ENCODE results near the gene RARRES2. TPM values are rescaled to one million over a fixed set of nuclear protein-coding genes. Genes with fewer than 3 reads are reported as not detected.

The RARRES2 gene
- total RNA-seq, 4 donors from 2014 or later = 143 to 193 (median 173) TPM

GRCh38 chr7:150374472-150374871 lies 33.0 kb upstream of the RARRES2 start:
- H3K27me3 ChIP-seq = no peaks in the 10 kb centered on the region
- DNase-seq (ENCODE audit: extremely low spot score) = no peak
- H3K36me3 ChIP-seq = peaks cover 19 to 48% (median 43%) of the 10 kb centered on the region in 4 donors
- WGBS = 93% methylated on average over 2 of the region's 5 CpGs
- H3K4me3 ChIP-seq = no peak overlapping the region
- peaks cover 44 to 58% (median 51%) of the 10 kb centered on the region in 4 donors for H3K4me1 ChIP-seq
- no peaks in the 10 kb centered on the region for H3K9me3 ChIP-seq
- TF ChIP-seq POLR2A (IDR thresholded peaks at IDR 0.05; ENCODE audit: low read depth) = no peak
- no peak for TF ChIP-seq EP300 (IDR thresholded peaks at IDR 0.05)
- no peak for TF ChIP-seq CTCF (IDR thresholded peaks at IDR 0.05)
- no peak for TF ChIP-seq POLR2AphosphoS5 (IDR thresholded peaks at IDR 0.05)
- no peak overlapping the region for H3K27ac ChIP-seq (replicated peaks in 1 of 4)
- intact Hi-C loops (cut with DNase I) = no loop called here

GRCh38 chr7:150374026-150374425 lies 32.6 kb upstream of the RARRES2 start:
- Histone ChIP-seq H3K27me3 (no peaks in the 10 kb centered on the region), H3K4me3 (no peak overlapping the region), H3K36me3 (peaks cover 19 to 48% (median 43%) of the 10 kb centered on the region in 4 donors), H3K4me1 (peaks cover 45 to 61% (median 53%) of the 10 kb centered on the region in 4 donors), H3K27ac (replicated peaks in 1 of 4) (peak overlapping the region in 1 of 4 donors; percentile 27), H3K9me3 (no peaks in the 10 kb centered on the region)
- intact Hi-C loops (cut with DNase I) = no loop called here
- TF ChIP-seq CTCF (IDR thresholded peaks at IDR 0.05) (no peak), POLR2AphosphoS5 (IDR thresholded peaks at IDR 0.05) (no peak), POLR2A (IDR thresholded peaks at IDR 0.05; ENCODE audit: low read depth) (no peak), EP300 (IDR thresholded peaks at IDR 0.05) (no peak)
- DNase-seq (ENCODE audit: extremely low spot score) = no peak
- WGBS = 61% methylated on average over 4 of the region's 4 CpGs

GRCh38 chr7:150373049-150373801 lies 31.8 kb upstream of the RARRES2 start:
- Histone ChIP-seq H3K4me1 (peaks cover 42 to 55% (median 49%) of the 10 kb centered on the region in 4 donors), H3K4me3 (no peak overlapping the region), H3K27me3 (no peaks in the 10 kb centered on the region), H3K9me3 (no peaks in the 10 kb centered on the region), H3K36me3 (peaks cover 19 to 48% (median 43%) of the 10 kb centered on the region in 4 donors), H3K27ac (replicated peaks in 1 of 4) (peak overlapping the region in 3 of 4 donors; percentile 7 to 35 (median 27))
- 89% methylated on average over 17 of the region's 21 CpGs for WGBS
- intact Hi-C loops (cut with DNase I) = no loop called here
- no peak for DNase-seq (ENCODE audit: extremely low spot score)
- TF ChIP-seq POLR2AphosphoS5 (IDR thresholded peaks at IDR 0.05) = no peak
- no peak for TF ChIP-seq EP300 (IDR thresholded peaks at IDR 0.05)
- no peak for TF ChIP-seq POLR2A (IDR thresholded peaks at IDR 0.05; ENCODE audit: low read depth)
- no peak for TF ChIP-seq CTCF (IDR thresholded peaks at IDR 0.05)

- 86% methylated on average over 11 of the region's 79 CpGs for WGBS
- Histone ChIP-seq H3K27me3 (no peaks in the 10 kb centered on the region), H3K4me3 (no peak overlapping the region), H3K9me3 (no peaks in the 10 kb centered on the region), H3K27ac (replicated peaks in 1 of 4) (peak overlapping the region in 2 of 4 donors; percentile 27 to 35), H3K4me1 (peaks cover 44 to 55% (median 52%) of the 10 kb centered on the region in 4 donors), H3K36me3 (peaks cover 19 to 48% (median 43%) of the 10 kb centered on the region in 4 donors)
- TF ChIP-seq EP300 (IDR thresholded peaks at IDR 0.05) (no peak), POLR2AphosphoS5 (IDR thresholded peaks at IDR 0.05) (no peak), CTCF (IDR thresholded peaks at IDR 0.05) (no peak), POLR2A (IDR thresholded peaks at IDR 0.05; ENCODE audit: low read depth) (no peak)
- intact Hi-C loops (cut with DNase I) = no loop called here
- no peak for DNase-seq (ENCODE audit: extremely low spot score)
These were observed 31.0 kb upstream of the RARRES2 start for GRCh38 chr7:150372271-150373048.

All from esophagus muscularis mucosa (tissue), 4 donors.